GM12801 (cell line): ENCODE results near the gene SLC12A9.

Source experiments
- CTCF ChIP-seq: IDR thresholded peaks from one replicate; pipeline ENCODE4 v1.5.1; 2011; ENCODE audit warnings: control low read depth; ENCODE audit not compliant: insufficient read length; ENCODE audit errors: extremely low read depth

SLC12A9 gene

GRCh38 chr7:100812729-100813128, 39.8 kb upstream of the SLC12A9 start:
- no peak for TF ChIP-seq CTCF

GRCh38 chr7:100817097-100817496, 35.4 kb upstream of the SLC12A9 start:
- TF ChIP-seq CTCF: no peak

GRCh38 chr7:100818366-100818765, 34.1 kb upstream of the SLC12A9 start:
- no peak for TF ChIP-seq CTCF

GRCh38 chr7:100818825-100819224, 33.7 kb upstream of the SLC12A9 start:
- TF ChIP-seq CTCF: no peak

- no peak for TF ChIP-seq CTCF
Measured at GRCh38 chr7:100819586-100819985, 32.9 kb upstream of the SLC12A9 start.

GRCh38 chr7:100822236-100823139, 30.0 kb upstream of the SLC12A9 start:
- no peak for TF ChIP-seq CTCF

- TF ChIP-seq CTCF: no peak
Measured at GRCh38 chr7:100823140-100823525, 29.4 kb upstream of the SLC12A9 start.

GRCh38 chr7:100823534-100823933, 29.0 kb upstream of the SLC12A9 start:
- no peak for TF ChIP-seq CTCF
